ENCODE results near the gene SYTL3.

DNA sequence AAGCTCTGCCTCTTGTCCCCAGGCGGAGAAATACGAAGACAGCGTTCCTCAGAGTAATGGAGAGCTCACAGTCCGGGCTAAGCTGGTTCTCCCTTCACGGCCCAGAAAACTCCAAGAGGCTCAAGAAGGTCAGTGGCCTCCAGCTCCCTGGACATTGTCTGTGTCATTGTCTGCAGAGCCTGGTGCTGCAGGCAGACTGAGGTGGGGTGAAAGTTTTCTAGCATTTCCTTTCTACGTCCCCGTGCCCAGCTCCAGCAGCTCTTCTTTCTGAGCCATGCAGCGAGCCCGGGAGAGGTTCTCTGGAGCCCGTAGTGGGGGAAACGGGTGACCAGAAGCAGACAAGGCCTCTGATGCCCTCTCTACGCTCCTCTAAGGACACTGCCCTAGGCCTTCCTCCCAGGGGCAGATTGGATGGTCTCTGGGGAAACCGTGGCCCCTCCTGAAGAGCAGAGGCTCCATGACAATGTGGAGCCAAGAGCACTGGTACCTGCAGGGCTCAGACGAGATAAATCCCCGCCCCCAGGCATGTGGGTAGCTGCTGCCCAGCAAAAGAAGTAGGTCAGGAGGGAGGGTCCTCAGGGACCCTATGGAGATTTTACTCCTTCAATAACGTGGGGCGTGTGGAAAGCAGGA is 110.9 kb downstream of the SYTL3 start:
- TF ChIP-seq EZH2 (IDR thresholded peaks at IDR 0.05; ENCODE audit: low read depth, unreplicated experiment) (no peak), JUNB (IDR thresholded peaks at IDR 0.05; ENCODE audit: unreplicated experiment) (no peak), POLR2AphosphoS5 (IDR thresholded peaks at IDR 0.05; ENCODE audit: low read depth) (no peak), EZH2phosphoT487 (IDR thresholded peaks at IDR 0.05; ENCODE audit: unreplicated experiment) (no peak), ZNF331 (CRISPR knock-in tag; IDR thresholded peaks at IDR 0.05; ENCODE audit: low read depth) (no peak), CREB1 (CRISPR knock-in tag; IDR thresholded peaks at IDR 0.05; ENCODE audit: low read depth) (no peak), STAT1 (IDR thresholded peaks at IDR 0.05; ENCODE audit: unreplicated experiment) (no peak), ZNF114 (CRISPR knock-in tag; IDR thresholded peaks at IDR 0.05) (no peak)
- TF ChIP-seq, protein P1, sequence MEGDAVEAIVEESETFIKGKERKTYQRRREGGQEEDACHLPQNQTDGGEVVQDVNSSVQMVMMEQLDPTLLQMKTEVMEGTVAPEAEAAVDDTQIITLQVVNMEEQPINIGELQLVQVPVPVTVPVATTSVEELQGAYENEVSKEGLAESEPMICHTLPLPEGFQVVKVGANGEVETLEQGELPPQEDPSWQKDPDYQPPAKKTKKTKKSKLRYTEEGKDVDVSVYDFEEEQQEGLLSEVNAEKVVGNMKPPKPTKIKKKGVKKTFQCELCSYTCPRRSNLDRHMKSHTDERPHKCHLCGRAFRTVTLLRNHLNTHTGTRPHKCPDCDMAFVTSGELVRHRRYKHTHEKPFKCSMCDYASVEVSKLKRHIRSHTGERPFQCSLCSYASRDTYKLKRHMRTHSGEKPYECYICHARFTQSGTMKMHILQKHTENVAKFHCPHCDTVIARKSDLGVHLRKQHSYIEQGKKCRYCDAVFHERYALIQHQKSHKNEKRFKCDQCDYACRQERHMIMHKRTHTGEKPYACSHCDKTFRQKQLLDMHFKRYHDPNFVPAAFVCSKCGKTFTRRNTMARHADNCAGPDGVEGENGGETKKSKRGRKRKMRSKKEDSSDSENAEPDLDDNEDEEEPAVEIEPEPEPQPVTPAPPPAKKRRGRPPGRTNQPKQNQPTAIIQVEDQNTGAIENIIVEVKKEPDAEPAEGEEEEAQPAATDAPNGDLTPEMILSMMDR (conservative IDR thresholded peaks at IDR 0.05; ENCODE audit: low read depth in 2 of 2), result no peak
- TF ChIP-seq, protein P2, sequence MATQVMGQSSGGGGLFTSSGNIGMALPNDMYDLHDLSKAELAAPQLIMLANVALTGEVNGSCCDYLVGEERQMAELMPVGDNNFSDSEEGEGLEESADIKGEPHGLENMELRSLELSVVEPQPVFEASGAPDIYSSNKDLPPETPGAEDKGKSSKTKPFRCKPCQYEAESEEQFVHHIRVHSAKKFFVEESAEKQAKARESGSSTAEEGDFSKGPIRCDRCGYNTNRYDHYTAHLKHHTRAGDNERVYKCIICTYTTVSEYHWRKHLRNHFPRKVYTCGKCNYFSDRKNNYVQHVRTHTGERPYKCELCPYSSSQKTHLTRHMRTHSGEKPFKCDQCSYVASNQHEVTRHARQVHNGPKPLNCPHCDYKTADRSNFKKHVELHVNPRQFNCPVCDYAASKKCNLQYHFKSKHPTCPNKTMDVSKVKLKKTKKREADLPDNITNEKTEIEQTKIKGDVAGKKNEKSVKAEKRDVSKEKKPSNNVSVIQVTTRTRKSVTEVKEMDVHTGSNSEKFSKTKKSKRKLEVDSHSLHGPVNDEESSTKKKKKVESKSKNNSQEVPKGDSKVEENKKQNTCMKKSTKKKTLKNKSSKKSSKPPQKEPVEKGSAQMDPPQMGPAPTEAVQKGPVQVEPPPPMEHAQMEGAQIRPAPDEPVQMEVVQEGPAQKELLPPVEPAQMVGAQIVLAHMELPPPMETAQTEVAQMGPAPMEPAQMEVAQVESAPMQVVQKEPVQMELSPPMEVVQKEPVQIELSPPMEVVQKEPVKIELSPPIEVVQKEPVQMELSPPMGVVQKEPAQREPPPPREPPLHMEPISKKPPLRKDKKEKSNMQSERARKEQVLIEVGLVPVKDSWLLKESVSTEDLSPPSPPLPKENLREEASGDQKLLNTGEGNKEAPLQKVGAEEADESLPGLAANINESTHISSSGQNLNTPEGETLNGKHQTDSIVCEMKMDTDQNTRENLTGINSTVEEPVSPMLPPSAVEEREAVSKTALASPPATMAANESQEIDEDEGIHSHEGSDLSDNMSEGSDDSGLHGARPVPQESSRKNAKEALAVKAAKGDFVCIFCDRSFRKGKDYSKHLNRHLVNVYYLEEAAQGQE (IDR thresholded peaks at IDR 0.05; ENCODE audit: unreplicated experiment), result no peak
